SKM-1 (cell line): ENCODE measurements around the gene GH2.
A peak's percentile ranks its signal among the peaks of the same experiment; 100 is the strongest.
"Not testable (repeated sequence)": the region's sequence is repeated elsewhere in the genome, so short reads cannot be mapped to it uniquely, and the experiment has no call there.

ENCODE experiments used
- DNase-seq: peaks from one replicate; lab custom pipeline; 2025; ENCODE audit not compliant: unreplicated experiment; lab: John Stamatoyannopoulos, UW

GH2 gene

GRCh38 chr17:63874693-63875092 lies 7.1 kb downstream of the GH2 start:
- DNase-seq, result not testable (repeated sequence)

GRCh38 chr17:63874061-63874626 lies 7.6 kb downstream of the GH2 start:
- not testable (repeated sequence) for DNase-seq

GRCh38 chr17:63873577-63873976 lies 8.2 kb downstream of the GH2 start, which contains the start of gene CSH2:
Gene CSH2, minus strand, starts transcription at chr17:63873677. Its CDS starts 63 bp downstream, at chr17:63873614.
- DNase-seq, result not testable (repeated sequence)

- not testable (repeated sequence) for DNase-seq
Observed at GRCh38 chr17:63871646-63872365, 9.9 kb downstream of the GH2 start.

GRCh38 chr17:63870292-63870665 lies 11.5 kb downstream of the GH2 start:
- not testable (repeated sequence) for DNase-seq

GRCh38 chr17:63869491-63870291 lies 12.1 kb downstream of the GH2 start:
- DNase-seq, result not testable (repeated sequence)

- not testable (repeated sequence) for DNase-seq
Observed at GRCh38 chr17:63866625-63867024, 15.1 kb downstream of the GH2 start.

- no peak for DNase-seq
Observed at GRCh38 chr17:63859257-63859656, 22.5 kb downstream of the GH2 start.

- not testable (repeated sequence) for DNase-seq
Observed at GRCh38 chr17:63856425-63856824, 25.3 kb downstream of the GH2 start.

GRCh38 chr17:63855185-63855584 lies 26.6 kb downstream of the GH2 start:
- no peak for DNase-seq

GRCh38 chr17:63854709-63855108 lies 27.0 kb downstream of the GH2 start:
- no peak for DNase-seq

GRCh38 chr17:63853260-63853659 lies 28.5 kb downstream of the GH2 start:
- DNase-seq, result no peak

GRCh38 chr17:63850401-63850800 lies 31.3 kb downstream of the GH2 start:
- no peak for DNase-seq

GRCh38 chr17:63848834-63849689 lies 32.7 kb downstream of the GH2 start:
- DNase-seq, result peak; percentile 91

- DNase-seq, result no peak
Observed at GRCh38 chr17:63847525-63848249, 34.1 kb downstream of the GH2 start.

GRCh38 chr17:63845509-63845908 lies 36.2 kb downstream of the GH2 start:
- no peak for DNase-seq

GRCh38 chr17:63843910-63844677 lies 37.6 kb downstream of the GH2 start:
- DNase-seq, result no peak

- DNase-seq, result not testable (repeated sequence)
Observed at GRCh38 chr17:63843387-63843888, 38.3 kb downstream of the GH2 start.
